GM19397 (cell line): ENCODE data around the gene RPS19BP1.

Source experiments
- ATAC-seq: cut with Tn5 transposase; IDR thresholded peaks from one replicate; pipeline ENCODE4 v1.9.1; 2021; ENCODE audit warnings: mild to moderate bottlenecking, moderate library complexity; ENCODE audit not compliant: unreplicated experiment

The RPS19BP1 gene, protein sequence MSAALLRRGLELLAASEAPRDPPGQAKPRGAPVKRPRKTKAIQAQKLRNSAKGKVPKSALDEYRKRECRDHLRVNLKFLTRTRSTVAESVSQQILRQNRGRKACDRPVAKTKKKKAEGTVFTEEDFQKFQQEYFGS

DNA sequence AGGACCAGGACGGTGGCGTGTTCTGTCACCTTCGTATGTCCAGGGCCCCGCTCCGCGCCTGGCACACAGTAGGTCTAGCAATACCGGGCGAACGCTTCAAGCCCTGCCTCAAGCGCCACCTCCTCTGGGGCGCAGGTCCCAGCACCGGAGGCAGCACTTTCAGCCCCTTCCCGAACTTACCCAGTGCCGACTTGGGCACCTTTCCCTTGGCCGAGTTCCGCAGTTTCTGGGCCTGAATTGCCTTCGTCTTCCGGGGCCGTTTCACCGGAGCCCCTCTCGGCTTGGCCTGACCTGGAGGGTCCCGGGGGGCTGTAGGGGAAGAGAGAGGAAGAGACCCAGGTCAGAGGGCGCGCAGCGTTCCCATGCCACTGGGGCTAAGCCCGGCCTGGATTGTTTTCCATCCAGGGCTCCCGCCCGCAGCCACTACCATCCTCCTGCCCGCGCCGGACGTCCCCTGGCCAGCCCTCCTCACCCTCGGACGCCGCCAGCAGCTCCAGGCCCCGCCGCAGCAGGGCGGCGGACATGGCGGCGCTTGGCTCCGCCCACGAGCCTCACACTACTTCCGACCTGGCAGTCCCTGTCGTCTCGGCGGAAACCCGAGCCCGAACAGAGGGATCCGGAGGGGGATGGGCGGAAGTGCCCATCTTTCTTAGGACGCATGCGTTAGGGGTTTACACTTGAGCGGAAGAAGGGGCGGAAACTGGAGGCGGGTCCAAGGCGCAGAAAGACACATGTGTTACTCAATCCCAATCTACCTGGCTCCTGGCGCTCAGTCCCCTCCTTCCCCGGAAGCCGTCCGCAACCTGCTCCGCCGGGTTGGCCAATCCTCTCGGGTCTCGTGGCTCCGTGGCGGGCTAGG, at the start of gene RPS19BP1:
Gene RPS19BP1, minus strand, starts transcription at position 534 of the 859 bp plus-strand sequence. Its CDS starts 10 bp downstream, at position 524.
- peak; percentile 79 for ATAC-seq

DNA sequence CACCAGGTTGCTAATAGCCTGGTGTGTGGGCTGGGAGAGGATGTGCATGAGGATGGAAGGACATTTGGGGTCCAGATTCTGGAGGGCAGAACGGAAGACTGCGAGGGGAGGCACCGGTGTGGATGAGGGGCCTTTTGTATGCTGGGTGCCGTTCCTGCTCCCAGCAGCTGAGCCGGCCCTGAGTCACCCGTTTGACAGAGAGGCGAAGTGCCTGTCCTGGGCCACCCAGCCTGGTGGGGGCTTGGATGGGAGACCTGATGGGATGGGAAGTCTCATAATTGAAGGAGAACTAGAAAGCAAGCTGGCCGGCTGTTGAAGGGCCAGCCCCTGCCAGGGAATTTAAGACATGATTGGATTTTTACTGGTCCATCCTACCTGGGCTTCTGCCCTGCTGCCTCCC, 48.8 kb upstream of the RPS19BP1 start:
- no peak for ATAC-seq

DNA sequence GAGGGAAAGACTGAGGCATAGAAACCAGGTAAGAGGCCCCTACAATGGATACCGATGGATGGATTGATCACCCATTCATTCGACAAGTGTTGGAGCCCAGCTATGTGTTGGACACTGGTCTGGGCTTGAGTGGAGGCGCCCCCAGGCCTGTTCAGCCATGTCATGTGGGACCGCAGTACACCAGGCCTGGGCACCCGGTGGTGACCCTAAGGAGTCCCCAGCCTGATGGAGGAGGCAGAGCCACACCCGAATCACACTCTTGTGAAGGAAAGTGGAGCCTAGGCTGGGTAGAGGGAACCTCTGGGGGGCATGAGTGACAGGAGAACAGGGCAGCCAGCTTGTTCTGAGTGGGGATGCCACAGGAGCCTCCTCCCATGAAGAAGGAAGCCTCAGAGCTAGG, 48.2 kb upstream of the RPS19BP1 start:
- ATAC-seq, result no peak

DNA sequence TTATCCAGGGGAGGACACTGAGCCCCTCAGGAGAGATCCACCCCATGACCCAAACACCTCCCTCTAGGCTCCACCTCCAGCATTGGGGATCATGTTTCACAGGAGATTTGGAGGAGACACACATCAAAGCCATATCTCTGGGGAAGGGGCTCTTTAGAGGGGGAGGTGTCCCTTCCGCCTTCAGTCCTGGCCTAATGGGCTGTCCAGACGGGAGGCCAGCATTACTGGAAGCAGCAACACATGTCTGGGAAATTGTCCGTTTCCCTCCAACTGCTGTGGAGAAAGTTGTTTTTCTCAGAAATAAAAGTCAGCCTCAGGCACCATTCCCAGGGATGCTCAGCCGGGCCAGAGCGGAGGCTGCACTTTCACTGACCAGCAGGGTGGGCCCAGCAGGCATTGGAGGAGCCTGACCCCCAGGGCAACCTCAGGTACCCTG, 47.5 kb upstream of the RPS19BP1 start:
- no peak for ATAC-seq

- no peak for ATAC-seq
Observed at GRCh38 chr22:39577900-39578299, 45.4 kb upstream of the RPS19BP1 start.

GRCh38 chr22:39577366-39577765, 44.8 kb upstream of the RPS19BP1 start:
- ATAC-seq, result no peak

DNA sequence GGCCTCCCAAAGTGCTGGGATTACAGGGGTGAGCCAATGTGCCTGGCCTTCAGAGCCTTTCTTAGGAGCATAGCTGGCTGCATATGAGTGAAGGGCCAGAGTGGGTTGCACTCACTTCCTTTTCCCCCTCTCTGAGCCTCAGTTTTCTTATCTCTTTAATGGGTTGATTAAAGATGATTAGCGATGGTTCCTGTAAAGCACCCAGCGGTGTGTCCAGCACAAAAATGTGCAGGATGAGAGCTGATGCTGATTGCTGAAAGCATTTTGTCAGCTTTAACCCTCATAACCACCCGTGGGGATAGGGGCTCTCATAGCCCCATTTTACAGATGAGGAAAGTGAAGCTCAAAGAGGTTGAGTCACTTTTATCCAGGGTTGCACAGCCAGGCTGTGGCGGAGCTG, 43.5 kb upstream of the RPS19BP1 start:
- ATAC-seq, result no peak

GRCh38 chr22:39575552-39575825, 42.9 kb upstream of the RPS19BP1 start:
- no peak for ATAC-seq

- no peak for ATAC-seq
Observed at GRCh38 chr22:39574779-39575551, 42.4 kb upstream of the RPS19BP1 start.

- ATAC-seq, result no peak
Observed at GRCh38 chr22:39571538-39571937, 39.0 kb upstream of the RPS19BP1 start.

DNA sequence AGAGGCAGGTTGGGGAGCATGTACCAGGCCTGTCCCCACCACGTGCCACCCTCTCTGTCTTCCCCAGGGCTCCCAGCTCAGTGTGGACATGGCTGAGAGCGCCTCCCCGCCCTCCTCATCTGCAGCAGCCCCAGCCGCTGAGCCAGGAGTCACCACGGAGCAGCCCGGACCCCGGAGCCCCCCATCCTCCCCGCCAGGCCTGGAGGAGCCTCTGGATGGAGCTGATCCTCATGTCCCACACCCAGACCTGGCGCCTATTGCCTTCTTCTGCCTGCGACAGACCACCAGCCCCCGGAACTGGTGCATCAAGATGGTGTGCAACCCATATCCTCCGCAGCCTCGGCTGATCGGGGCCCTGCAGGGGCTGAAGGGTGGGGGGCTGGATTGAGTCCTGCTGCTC, 38.1 kb upstream of the RPS19BP1 start, which contains the start of gene CACNA1I:
Gene CACNA1I, plus strand, starts transcription at position 89 of the 400 bp plus-strand sequence. Its CDS starts 0 bp downstream, at position 89.
- ATAC-seq, result no peak

GRCh38 chr22:39570226-39570625, 37.7 kb upstream of the RPS19BP1 start:
- ATAC-seq, result no peak

DNA sequence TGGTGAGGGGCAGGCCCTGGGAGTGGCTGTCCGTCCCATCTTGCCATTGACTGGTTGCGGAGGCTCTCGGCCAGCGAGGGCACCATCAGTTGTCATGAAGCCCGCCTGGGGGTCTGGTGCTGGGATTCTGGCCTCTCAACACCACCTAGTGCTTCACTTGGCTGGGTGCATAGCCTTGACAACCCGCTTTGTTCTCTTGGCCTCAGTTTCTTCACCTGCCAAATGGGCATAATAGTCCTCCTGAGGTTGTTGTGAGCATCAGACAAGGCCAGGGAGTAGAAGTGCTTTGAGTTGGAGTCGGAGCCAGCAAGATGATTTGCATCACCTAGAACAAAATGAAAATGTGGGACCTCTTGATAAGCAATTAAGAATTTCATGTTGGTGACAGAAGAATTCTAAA, 36.5 kb upstream of the RPS19BP1 start:
- no peak for ATAC-seq

- no peak for ATAC-seq
Observed at GRCh38 chr22:39568278-39568981, 35.9 kb upstream of the RPS19BP1 start.

- ATAC-seq, result no peak
Observed at GRCh38 chr22:39567135-39567946, 34.8 kb upstream of the RPS19BP1 start.

DNA sequence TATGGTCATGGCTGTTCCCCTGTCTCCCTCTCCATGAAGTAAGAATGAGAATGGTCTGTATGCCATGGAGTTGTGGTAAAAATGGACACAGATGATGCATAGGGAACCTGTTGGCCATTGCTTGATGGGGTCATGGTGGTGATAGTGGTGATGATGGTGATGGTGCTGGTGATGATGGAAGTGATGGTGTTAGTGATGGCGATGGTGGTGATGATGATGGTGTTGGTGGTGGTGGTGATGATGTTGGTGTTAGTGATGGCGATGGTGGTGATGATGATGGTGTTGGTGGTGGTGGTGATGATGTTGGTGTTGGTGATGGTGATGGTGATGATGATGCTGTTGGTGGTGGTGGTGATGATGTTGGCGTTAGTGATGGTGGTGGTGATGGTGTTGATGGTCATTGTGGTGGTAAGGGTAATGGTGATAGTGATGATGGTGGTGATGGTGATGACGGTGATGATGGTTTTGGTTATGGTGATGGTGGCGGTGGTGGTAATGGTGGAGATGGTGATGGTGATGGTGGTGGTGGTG, 32.9 kb upstream of the RPS19BP1 start:
- ATAC-seq, result no peak

DNA sequence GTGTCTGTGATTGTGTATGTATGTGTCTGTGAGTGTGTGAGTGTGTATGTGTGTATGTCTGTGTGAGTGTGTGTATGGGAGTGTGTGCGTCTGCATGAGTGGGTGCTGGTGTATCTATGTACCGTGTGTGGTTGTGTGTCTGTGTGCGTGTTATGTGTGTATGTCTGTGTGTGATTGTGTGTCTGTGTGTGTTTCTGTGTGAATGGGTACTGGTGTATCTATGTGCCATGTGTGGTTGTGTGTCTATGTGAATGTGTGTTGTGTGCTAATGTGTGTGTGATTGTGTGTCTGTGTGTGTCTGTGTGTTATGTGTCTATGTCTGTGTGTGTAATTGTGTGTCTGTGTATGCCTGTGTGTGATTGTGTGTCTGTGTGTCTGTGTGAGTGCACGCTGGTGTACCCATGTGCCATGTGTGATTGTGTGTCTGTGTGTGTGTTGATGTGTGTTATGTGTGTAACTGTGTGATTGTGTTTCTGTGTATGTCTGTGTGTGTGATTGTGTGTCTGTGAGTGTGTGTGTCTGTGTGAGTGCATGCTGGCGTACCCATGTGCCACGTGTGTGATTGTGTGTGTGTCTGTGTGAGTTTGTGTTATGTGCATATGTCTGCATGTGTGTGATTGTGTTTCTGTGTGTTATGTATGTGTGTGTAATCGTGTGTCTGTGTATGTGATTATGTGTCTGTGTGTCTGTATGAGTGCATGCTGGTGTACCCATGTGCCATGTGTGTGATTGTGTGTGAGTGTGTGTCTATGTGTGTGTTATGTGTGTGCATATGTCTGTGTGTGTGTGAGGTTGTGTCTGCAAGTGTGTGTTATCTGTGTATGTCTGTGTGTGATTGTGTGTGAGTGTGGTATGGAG, 31.3 kb upstream of the RPS19BP1 start:
- ATAC-seq, result no peak

DNA sequence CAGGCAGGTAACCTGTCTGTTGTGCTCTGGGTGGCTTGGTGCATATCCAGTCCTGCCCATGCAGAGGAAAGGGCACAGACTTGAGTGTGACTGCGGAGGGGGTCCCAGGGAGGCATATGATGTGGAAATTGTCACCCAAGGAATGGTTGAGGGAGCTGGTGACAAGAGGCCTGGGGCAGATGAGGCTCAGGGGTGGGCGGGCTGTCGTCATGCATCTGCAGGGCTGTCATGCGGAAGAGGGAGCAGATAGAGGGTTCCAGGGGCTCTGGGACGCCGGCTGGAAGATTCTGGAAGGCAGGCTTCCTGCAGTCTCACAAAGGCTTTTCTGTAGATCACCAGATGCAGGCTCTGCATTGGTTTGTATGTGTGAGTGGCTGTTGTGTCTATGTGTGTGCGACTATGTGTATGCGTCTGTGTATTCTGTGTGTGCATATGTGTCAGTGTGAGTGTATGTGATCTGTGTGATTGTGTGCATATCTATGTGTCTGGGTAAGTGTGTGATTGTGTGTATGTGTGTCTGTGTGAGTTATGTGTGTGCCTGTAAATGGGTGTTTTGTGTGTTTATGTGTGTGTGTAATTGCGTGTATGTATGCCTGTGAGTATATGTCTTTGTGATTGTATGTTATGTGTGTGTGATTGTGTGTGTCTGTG, 30.4 kb upstream of the RPS19BP1 start:
- no peak for ATAC-seq

DNA sequence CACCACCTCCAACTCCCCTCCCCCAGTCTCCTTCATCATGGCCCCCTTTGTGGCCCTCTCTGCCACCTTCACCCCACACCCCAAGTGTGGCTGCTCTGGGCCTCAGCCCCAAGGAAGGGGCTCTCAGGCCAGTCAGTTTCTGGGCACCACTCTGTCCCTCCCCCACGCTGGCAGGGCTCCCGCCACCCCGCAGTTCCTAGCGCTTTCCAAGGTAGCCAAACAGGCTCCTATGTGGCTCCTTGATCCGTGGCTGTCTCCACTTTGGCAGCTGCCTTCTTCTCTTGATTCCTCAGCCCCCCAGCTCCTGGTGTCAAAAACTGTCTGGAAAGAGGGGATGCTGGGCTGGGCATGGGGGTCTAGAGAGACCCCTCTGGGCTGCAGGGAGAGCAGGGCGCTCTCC, 27.6 kb upstream of the RPS19BP1 start:
- no peak for ATAC-seq
